NB4 (cell line): ENCODE data around the gene SMARCAL1.

Experiments
- DNase-seq: peaks from one replicate; pipeline ENCODE4 v3.0.0; 2010; ENCODE audit warnings: low read depth
- H3K4me3 ChIP-seq: one replicate; pipeline ENCODE4 v1.5.1; 2011; ENCODE audit warnings: mild to moderate bottlenecking, low read depth, low read length, moderate library complexity
- CTCF ChIP-seq: IDR thresholded peaks from one replicate; pipeline ENCODE4 v1.5.1; 2012; ENCODE audit warnings: low read depth, low read length
- MAX ChIP-seq: IDR thresholded peaks from 2 replicates; pipeline ENCODE4 v1.6.1; 2011; ENCODE audit warnings: low read depth, low read length
- MYC ChIP-seq: IDR thresholded peaks from 2 replicates; pipeline ENCODE4 v1.6.1; 2011; ENCODE audit warnings: low read depth, low read length
- POLR2A ChIP-seq: IDR thresholded peaks from 2 replicates; pipeline ENCODE4 v1.6.1; 2011; ENCODE audit warnings: mild to moderate bottlenecking; ENCODE audit not compliant: insufficient read length; ENCODE audit errors: extremely low read depth

SMARCAL1 gene

GRCh38 chr2:216412022-216412999, at the start of gene SMARCAL1:
SMARCAL1 (plus strand) TSS chr2:216412484; CDS start chr2:216414705, 2,221 bp downstream.
- TF ChIP-seq POLR2A: peak; percentile 43
- TF ChIP-seq MAX: no peak
- DNase-seq: peak; percentile 98
- H3K4me3 ChIP-seq: peak within 1 kb of the TSS; percentile 96

GRCh38 chr2:216362730-216363129, 49.6 kb upstream of the SMARCAL1 start:
- TF ChIP-seq MAX: no peak
- TF ChIP-seq CTCF: no peak
- TF ChIP-seq POLR2A: no peak
- no peak for TF ChIP-seq MYC
- no peak overlapping the region for H3K4me3 ChIP-seq
- no peak for DNase-seq

GRCh38 chr2:216363221-216363620, 49.1 kb upstream of the SMARCAL1 start:
- no peak for TF ChIP-seq POLR2A
- no peak for DNase-seq
- H3K4me3 ChIP-seq: no peak overlapping the region

- TF ChIP-seq MAX (no peak), MYC (no peak), CTCF (no peak), POLR2A (no peak)
- no peak for DNase-seq
- no peak overlapping the region for H3K4me3 ChIP-seq
Observed at GRCh38 chr2:216365518-216365917, 46.8 kb upstream of the SMARCAL1 start.

GRCh38 chr2:216366777-216367471, 45.4 kb upstream of the SMARCAL1 start:
- no peak for DNase-seq
- H3K4me3 ChIP-seq: no peak overlapping the region
- no peak for TF ChIP-seq POLR2A
- peak; percentile 32; the same call in 1 of the 2 replicates for TF ChIP-seq MAX

GRCh38 chr2:216369821-216370220, 42.5 kb upstream of the SMARCAL1 start:
- no peak overlapping the region for H3K4me3 ChIP-seq

More at GRCh38 chr2:216369821-216370220, 42.5 kb upstream of the SMARCAL1 start:
- no peak for TF ChIP-seq MYC
- no peak for TF ChIP-seq CTCF
- TF ChIP-seq MAX: no peak
- no peak for TF ChIP-seq POLR2A
- DNase-seq: no peak
